PFSK-1 (cell line): ENCODE results near the gene AFTPH.

Experiments used
- POLR2AphosphoS5 ChIP-seq: IDR thresholded peaks from 2 replicates; pipeline ENCODE4 v1.6.1; 2012; ENCODE audit warnings: low read depth, mild to moderate bottlenecking, control low read depth, low read length, moderate library complexity
- TAF1 ChIP-seq: IDR thresholded peaks from 2 replicates; pipeline ENCODE4 v1.6.1; 2012; ENCODE audit warnings: low read length, control low read depth, borderline replicate concordance; ENCODE audit not compliant: insufficient read depth
- TF ChIP-seq, protein P1 (sequence below), 2 experiments: IDR thresholded peaks; 2 replicates each; pipeline versions ENCODE4 v1.6.1 to v1.8.0; 2011 to 2012; ENCODE audit warnings: low read depth in 2 of 2, low read length in 2 of 2, control low read depth in 1 of 2, inconsistent platforms in 1 of 2, mild to moderate bottlenecking in 1 of 2, moderate library complexity in 1 of 2; ENCODE audit not compliant: insufficient read depth in 1 of 2

GRCh38 chr2:64551851-64552250, 27.7 kb downstream of the AFTPH start:
- TF ChIP-seq, protein P1, sequence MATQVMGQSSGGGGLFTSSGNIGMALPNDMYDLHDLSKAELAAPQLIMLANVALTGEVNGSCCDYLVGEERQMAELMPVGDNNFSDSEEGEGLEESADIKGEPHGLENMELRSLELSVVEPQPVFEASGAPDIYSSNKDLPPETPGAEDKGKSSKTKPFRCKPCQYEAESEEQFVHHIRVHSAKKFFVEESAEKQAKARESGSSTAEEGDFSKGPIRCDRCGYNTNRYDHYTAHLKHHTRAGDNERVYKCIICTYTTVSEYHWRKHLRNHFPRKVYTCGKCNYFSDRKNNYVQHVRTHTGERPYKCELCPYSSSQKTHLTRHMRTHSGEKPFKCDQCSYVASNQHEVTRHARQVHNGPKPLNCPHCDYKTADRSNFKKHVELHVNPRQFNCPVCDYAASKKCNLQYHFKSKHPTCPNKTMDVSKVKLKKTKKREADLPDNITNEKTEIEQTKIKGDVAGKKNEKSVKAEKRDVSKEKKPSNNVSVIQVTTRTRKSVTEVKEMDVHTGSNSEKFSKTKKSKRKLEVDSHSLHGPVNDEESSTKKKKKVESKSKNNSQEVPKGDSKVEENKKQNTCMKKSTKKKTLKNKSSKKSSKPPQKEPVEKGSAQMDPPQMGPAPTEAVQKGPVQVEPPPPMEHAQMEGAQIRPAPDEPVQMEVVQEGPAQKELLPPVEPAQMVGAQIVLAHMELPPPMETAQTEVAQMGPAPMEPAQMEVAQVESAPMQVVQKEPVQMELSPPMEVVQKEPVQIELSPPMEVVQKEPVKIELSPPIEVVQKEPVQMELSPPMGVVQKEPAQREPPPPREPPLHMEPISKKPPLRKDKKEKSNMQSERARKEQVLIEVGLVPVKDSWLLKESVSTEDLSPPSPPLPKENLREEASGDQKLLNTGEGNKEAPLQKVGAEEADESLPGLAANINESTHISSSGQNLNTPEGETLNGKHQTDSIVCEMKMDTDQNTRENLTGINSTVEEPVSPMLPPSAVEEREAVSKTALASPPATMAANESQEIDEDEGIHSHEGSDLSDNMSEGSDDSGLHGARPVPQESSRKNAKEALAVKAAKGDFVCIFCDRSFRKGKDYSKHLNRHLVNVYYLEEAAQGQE (IDR thresholded peaks at IDR 0.05; ENCODE audit: insufficient read depth in 1 of 2, low read depth in 2 of 2, low read length in 2 of 2): no peak
- TF ChIP-seq POLR2AphosphoS5 (no peak), TAF1 (no peak)
